Amniotic stem cell (primary cell): ENCODE measurements around the gene MTA2.
"Not testable (repeated sequence)": the region's sequence is repeated elsewhere in the genome, so short reads cannot be mapped to it uniquely, and the experiment has no call there.

Experiments used
- DNase-seq: peaks from one replicate; lab custom pipeline; 2025; lab: John Stamatoyannopoulos, UW

The MTA2 gene

DNA sequence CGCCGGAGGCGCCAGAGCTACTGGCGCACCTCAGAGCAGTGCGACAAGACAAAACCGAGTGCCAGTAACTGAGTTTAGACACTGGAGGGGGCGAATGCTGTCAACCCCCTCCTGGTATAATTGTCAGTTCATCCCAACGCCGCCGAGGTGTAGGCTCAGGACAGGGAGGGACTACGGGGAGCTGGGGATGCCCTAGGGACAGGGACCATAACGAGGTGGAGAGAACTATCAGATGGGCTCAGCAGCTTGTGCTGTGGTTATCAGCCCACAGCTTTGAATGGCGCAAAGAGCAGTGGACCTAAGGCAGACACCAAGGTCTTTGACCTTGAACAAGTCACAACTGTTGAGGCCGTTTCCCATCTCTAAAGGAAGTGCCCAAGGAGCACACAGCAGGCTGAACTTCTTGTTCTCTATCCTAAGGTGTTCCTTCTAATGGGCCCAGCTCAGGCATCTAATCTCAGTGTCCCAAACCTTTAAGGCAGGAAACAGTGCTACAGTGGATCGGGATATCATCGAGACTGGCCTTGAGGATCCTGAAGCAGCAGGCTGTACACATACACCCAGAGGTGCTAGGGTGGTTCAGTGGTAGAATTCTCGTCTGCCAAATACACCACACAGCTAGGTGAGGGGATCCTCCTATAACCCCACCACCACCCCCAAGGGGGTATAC is 9.4 kb downstream of the MTA2 start:
- DNase-seq = no peak

DNA sequence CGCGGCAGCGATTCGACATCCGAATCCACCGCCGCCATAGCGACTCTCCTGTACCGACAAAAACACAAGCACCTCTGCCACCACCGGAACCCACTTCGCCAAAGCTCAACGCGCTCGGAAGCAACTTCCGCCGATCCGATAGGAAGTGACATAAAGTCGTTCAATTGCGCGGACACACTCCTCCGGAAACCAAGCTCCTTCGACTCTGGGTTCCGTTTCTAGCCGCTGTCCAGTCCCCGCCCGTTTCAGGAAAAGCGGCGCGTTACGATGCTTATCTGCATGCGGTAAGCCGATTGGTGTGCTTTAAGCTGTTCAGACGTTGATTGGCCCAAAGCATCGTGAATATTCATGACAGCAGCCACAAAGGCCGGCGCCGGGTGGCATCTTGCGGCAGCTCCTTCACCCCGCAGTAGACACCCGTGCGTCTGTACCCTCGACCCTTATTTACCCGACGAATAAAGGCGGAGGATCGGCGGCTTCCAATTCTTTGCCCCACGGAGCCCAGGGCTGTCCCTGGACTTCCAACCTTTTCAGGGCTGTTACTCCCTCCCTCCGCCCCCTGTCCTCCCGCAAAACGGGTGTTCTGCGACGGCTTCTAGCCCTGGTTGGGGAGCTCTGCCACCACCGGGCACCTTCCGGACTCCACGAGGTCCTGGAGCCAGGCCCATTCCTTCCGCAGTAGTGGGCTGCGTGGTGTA is 10.1 kb downstream of the MTA2 start, which contains the start of gene TUT1:
TUT1 (minus strand) TSS at position 76 of the 698 bp plus-strand sequence; CDS start at position 38, 38 bp downstream.
- peak; percentile 98 for DNase-seq

DNA sequence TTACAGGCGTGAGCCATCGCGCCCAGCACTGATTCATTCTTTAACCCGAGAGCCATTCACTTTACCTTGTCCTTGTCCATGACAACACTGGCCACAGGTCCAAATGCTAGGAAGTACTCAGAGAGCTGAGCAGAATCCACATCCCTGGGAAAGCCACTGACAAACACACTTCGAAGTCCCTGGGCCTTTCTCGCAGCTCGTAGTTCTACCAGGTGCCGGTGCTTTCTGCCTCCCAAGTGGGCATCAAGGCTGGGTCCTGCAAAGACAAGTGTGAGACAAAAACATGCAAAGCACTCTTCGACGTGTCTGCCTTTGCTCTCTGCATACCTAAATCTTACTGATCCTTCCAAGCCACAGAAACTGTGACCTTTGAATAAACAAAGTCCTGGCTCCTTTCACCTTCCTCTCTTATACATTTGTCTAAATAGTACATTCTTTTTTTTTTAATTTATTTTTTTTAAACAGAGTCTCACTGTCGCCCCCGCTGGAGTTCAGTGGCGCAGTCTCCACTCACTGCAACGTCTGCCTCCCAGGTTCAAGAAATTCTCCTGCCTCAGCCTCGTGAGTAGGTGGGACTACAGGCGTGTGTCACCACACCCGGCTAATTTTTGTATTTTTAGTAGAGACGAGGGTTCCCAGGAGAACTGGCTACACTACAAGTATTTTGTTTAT is 12.6 kb downstream of the MTA2 start:
- no peak for DNase-seq

DNA sequence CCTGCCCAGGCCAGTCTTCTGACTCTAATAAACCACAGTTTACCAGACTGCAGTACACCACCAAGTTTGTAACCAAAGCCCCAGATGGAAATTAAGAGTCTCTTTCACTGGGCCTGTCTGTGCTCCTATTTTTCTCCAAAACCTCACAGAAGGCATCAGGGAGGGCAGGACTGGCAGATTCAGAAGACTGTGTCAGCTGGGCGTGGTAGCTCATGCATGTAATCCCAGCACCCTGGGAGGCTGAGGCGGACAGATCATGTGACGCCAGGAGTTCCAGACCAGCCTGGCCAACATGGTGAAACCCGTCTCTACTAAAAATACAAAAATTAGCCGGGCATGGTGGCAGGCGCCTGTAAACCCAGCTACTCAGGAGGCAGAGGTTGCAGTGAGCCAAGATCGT is 16.3 kb downstream of the MTA2 start:
- not testable (repeated sequence) for DNase-seq

DNA sequence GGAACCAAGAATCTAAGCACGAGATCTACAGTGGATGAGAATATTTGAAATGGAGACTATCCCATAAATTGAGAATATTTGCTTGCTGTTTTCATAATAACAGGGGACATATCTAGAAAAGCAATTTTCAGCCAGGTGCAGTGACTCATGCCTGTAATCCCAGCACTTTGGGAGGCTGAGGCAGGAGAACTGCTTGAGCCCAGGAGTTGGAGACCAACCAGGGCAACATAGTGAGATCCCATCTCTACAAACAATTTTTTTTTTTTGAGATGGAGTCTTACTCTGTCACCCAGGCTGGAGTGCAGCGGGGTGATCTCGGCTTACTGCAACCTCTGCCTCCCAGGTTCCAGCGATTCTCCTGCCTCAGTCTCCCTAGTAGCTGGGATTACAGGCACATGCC is 19.9 kb downstream of the MTA2 start:
- not testable (repeated sequence) for DNase-seq

DNA sequence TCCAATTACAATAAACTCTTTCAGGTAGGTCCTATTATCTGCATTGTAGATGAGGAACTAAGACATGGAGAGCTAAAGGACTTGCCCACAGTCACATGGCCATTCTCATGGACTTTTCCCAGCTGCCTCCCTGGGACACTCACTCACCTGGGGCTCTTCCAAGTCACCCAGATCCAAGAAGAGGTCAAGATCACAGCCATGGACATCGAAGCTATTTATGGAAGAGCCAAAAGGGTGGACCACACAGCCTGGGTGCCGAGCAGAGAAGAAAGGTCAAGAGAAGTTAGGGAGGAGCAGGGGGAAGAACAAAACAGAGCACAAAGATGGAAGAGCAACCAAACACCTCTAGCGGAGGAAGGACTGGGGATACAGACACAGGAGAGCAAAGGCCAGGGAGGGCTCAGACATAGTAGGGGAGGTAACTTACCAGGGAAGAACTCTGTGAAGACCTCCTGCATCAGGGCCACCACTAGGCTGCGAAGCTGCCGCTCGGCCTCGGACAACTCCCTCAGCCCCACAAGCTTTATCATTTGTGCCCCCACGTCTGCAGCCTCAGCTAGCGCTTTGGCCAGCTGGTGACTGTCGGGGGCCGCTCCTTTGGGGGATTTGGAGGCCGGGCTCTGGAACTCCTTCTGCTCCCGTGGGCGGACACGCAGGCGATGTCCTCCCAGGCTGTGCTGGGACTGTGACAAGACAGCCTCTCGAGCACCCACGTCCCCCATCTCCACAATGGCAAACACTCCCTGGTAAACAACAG is 20.5 kb downstream of the MTA2 start:
- no peak for DNase-seq

DNA sequence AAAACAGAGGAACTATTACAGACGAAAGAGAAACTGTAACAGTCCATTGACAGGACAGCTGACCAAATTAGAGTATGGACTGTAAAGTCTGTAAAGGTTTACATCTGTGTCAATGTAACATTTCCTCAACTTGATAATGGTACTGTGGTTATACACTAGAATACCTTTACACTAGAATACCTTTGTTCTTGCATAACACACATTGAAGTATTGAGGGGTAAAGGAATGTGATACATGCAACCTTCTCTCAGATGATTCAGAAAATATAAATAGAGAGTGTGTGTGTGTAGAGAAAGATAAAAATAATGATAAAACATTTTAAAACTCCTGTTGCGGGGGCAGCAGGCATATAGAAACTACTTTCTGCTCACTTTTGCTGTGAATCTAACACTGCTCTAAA is 22.4 kb downstream of the MTA2 start:
- DNase-seq = no peak

DNA sequence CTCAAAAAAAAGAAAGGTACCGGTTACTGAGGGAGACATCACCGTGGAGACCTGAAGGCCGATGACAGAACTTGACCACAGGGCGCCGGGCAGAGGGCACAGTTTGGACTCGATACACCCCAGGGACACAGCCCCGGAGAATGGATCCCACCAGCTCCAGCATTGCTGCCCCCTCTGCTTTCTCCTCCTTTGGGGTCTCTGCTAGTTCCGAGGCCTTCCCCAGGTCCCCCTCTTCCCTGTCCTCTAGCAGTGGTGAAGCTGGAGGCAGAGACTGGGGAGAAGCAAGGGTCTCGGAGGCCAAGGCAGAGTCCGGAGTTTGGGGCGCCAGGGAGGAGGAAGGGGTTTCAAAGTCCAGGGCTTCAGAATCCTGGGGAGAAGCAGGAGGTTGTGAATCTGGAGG is 23.1 kb downstream of the MTA2 start:
- no peak for DNase-seq

DNA sequence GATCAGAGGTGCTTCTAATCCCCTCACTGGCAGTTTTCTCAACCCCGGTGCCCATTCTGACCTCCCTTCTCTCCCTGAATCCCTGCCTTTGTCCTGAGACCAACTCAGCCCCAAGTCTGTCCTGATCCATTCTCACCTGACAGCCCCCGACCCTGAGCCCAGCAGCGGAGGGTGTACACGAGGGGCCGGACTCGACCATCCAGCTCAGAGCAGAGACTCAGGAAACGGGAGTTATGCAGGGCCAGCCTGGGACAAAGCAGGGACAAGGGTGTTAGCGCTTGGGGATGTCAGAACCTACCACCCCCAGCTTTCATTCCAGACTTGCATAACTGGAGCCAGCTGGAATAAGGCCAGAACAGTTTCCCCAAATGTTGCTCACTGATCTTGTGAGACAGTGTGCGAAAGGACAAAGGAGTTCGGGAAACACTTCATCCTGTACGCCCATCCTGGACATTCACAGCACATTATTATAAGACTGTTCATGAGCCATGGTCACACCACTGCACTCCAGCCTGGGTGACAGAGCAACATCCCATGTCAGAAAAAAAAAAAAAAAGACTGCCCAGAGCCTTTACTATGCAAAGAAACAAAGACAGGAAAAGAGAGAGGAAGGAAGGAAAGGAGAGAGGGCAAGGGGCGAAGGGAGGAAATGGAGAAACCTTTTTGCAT is 24.5 kb downstream of the MTA2 start:
- no peak for DNase-seq

DNA sequence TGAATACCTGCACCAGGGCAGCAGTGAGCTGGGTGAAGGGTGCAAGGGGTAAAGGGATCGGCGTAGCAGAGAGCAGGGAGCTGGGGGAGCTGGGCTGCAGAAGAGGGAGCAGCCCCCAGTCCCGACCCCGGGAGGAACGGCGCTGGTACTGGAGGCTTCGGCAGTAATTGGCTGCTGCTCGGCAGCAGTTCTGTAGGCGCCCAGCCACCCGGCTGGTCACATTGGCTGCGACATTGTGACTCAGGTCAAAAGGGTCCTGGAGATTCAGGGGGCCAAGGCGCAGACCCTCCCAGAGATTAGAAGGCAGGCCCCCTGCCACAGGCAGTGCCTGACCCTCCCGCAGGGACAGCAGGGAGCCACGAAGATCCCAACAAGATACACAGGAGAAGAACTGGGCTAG is 25.8 kb downstream of the MTA2 start:
- no peak for DNase-seq

DNA sequence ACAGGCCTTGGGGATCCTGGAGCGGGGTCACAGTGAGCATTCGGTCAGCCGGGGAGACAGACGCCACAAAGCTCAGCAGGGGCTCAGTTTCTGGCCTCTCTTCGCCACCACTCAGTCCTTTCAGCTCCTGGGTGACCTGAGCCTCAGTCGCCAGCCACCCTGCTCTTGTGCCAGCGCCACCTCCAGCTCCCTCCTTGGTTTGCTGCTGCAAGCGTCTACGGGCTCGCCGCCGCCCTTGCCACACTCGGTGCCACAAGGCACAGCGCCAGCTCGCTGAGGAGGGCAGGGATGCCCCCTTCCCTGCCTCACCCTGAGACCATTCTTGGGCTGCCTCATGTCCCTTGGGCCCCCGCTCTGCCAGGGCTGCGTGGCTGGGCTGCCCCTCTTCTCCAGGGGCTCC is 26.5 kb downstream of the MTA2 start:
- DNase-seq = no peak

DNA sequence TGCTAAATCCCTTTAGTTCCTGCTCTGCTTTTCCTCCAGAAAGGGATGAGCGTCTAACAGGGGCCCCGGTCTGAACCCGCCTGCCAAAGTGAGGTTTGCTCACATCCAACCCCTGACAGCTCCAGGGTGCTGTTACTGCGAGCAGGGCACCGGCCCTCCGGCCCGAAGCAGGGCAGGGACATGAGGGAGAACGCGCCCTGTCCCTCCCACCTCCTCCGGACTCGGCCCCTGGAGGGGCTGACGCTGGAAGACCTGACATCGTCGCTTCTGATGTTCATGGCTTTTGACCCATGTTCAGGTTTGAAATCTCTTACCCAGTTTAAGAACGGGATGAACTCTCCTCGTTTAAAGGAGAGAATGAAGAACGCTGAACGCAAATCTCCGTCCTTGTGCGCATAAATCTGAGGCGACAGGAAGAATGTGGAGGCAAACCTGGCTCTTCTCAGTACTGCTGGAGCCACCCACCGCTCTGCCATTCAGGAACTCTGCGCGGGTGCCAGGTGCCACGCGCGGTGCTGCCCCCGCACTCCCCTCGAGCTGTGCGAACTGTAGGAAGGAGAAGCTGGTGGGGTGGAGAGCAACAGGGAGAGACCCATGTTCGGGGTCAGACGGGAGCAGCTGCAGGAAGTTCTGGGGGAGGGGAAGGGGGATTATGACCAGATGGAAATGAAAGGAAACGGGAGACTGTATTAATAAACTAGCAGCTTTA is 27.1 kb downstream of the MTA2 start:
- no peak for DNase-seq

DNA sequence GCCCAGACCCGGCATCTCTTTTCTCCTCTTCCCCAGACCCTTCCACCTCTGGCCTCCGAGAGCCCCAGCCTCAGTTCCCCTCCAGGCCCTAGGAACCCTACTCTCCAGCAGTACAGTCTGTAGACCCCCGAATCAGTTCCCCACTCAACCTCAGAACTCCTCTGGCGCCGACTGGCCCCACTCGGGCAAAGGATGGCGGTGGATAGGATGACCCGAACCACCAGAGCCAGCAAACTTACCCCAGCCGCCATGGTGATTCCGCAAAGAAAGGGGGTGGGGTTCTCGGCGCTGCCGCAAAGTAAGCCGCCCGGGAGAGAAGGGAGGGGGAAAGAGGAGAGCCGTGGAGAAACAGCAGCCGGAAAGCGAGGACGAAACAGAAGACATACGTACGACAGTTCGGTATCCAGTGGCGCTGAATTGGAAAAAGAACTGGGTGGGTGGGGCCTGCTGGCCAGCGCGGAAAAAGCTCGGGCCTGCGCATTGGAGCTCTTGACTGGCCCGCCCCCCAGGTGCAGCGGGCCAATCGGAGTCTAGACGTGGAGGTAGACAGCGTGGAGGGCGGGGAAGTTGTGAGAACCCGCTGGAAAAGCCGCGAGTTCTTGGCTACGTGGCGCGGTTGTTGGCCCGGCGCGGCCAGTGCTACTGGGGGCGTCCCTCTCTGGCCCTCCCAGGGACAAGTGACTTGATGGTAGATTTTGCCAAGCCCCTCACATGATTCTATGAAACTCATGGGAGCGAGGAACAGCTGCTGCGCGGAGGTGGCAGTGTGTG is 27.9 kb downstream of the MTA2 start, which contains the start of gene EEF1G:
EEF1G (minus strand) TSS at position 300 of the 771 bp plus-strand sequence; CDS start at position 251, 49 bp downstream.
- peak; percentile 99 for DNase-seq

DNA sequence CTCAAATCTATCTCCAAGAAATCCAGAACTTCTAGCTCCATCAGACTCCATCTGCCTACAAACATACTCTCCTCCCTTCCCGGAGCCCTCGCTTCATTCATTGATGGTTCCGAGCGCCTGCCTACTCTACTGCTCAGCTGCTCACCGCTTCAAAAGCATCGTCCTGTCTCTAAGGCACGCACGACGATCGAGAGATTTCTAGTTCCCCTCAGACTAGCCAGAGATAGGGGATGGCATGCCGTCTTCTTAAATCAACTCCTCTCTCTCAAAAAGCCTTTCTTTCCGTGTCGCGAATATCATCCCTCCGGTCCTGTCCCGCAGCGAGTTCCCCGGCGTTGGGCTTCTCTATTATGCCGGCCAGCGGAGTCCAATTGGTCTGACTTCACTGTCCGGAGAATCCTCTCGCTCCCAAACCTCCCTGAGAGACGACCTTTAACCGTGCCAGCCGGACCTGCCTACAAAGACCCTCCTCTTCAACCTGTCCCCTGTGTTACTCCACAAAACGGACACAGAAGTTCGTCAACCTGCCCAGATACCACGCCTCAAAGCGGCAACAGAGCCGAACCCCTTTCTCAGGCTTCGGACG is 28.6 kb downstream of the MTA2 start:
- DNase-seq = no peak

DNA sequence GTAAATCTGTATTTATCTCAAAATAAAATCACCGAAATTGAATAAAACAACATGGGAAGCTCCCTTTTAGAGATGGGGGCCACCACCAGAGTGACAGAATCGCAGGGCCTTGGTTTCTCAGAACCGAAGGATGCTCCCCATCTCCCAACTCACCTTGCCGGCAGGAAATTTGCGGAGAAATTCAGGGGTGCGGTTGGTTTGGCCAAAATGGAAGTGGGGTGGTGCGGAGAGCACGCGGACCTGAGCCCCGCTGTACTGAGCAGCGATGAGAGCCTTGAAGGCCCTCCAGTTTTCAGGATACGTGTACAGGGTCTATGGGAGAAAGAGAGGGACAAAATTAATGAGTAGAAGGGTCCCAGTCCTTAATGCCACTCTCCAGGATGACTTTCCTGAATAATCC is 29.2 kb downstream of the MTA2 start:
- DNase-seq = no peak

DNA sequence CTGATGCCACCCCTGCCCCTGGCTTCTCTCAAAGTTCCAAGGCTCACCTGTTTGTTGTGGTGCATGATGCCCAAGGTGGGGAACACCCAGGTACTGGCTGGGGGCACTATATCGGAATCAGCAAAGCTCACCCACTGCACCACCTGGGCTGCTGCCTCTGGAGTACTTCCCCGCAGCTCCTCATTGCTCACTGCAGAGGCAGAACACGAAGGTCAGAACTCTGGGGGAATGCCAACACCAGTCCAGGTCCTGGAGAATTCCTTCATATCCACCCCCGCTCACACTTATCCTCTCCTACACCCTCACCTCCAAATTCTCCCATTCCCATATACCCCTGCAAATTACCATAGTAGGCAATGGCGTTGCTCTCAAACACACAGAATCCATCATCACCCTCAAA is 30.2 kb downstream of the MTA2 start:
- not testable (repeated sequence) for DNase-seq

DNA sequence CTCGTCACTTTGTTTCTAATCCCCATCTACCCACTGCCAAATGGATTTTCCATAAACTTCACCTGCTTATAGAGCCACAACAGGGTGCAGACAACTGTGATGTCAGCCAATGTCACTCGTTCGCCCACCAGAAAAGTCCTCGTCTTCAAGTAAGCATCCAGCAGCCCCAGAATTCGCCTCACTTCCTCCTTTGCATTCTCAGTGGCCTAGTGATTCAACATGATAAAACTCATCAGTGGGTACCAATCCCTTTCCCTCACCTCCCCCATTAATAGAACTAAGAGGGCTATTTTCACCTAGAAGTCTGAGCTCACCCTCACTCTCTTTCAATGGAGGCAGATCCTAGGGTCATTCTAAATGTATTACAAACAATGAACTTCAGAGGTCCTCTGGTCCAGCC is 30.8 kb downstream of the MTA2 start:
- DNase-seq = not testable (repeated sequence)

DNA sequence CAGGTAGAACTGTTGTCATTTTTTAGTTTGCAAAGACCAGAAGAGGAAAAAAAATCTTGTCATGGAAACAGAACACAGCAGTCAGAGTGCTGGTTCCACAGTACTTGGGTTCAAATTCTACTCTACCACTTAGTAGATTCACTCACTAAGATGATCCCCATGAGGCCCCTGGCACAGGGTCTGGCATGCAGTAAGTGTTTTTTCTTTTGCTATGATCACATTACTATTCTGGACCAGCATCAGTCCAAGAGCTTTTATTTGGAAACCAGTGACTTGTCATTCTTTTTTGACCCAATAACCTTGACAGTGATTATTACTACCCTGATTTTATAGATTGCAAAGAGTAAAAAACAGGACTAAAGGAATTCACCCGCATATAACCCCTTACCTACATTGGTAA is 32.1 kb downstream of the MTA2 start:
- no peak for DNase-seq

DNA sequence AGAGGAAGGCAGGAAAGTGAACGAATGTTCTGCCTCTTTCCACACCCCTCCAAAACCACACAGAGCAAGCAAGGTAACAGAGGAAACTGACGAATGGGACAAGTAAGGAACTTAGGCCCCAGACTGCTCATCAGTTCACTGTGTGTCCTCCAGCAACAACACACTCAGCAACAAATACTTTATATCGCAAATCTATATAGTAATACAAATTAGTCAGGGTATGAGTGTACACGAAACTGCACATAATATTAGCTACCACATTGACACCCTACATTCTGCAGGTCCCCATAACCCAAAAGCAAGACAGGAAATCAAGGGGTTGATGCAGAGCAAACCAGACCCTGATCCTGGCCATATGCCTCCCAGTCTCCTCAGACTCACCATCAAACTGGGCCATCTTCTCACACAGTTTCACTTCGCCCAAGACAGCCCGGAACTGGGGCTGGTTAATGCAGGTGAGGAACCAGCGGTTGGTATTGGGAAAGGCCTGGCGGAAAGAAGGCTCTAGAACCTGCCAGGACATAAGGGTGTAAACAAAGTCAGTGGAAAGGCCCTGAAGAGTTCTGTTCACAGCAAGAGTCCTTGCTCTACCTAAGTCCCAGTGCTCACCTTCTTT is 34.5 kb downstream of the MTA2 start:
- DNase-seq = no peak
